GM12801 (cell line): ENCODE measurements around the gene SSR2.

ENCODE experiments used
- CTCF ChIP-seq: IDR thresholded peaks from one replicate; pipeline ENCODE4 v1.5.1; 2011; ENCODE audit warnings: control low read depth; ENCODE audit not compliant: insufficient read length; ENCODE audit errors: extremely low read depth

Gene SSR2

DNA sequence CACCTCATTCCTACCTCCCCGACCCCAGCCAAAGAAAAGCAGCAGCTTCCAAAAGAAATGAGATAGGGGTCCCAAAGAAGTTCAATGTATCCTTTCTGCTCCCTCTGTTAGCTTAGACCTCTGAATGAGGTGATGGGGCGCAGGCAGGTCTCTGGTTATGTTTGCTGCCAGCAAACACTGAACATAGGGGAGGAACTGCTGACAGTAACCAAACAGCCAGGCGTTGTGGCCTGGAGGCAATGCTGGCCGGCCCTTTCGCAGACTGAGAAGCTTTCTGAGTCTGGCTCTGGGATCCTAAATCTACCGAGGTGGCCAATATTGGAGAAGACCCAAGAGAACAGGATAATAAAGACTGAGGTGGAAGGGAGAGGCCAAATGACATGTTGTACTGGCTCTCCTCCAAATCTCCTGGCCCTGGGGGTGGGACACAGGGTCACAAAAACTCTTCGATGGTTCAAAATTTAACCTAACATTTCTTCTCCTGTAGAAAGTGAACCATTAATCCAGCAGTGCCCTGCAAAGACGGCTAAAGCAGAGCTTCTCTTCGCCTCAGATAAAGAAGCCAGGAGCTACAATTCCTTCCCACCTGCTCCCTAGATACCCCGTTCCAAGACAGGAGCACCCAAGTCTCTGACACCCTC lies 19.6 kb downstream of the SSR2 start:
- no peak for TF ChIP-seq CTCF

DNA sequence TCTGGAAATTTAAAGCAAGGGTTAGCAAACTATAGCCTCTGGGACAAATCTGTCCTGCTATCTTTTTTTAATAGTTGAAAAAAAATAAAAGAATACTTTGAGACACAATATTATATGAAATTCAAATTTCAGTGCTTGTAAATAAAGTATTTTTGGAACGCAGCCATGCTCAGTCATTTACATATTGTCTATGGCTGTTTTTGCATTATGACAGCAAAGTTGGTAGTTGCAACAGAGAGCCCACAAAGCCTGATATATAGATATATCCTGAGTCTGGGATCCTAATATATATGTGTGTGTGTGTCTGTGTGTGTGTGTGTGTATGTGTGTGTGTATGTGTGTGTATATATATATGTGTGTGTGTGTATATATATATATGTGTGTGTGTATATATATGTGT lies 20.8 kb downstream of the SSR2 start:
- no peak for TF ChIP-seq CTCF

DNA sequence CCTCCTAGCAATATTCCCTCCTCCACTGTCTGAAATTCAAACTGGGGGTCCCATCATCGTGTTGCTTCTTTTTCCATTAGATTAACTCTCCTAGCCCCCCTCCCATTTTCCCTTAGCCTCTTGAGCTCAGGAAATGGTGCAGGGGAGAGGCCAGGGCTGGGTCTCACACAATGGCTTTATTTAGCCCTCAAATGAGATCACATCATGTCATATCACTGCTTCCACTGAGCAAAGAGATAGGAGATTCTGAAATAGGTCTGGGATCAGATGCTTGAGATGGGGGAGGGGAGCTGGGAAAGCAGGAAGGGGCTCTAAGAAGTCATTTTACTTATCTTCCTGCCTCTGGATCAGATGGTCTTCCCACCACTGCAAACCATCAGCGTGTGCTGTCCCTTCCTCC lies 24.6 kb downstream of the SSR2 start:
- TF ChIP-seq CTCF: no peak

- no peak for TF ChIP-seq CTCF
Observed at GRCh38 chr1:155993595-155993994, 27.2 kb downstream of the SSR2 start.

DNA sequence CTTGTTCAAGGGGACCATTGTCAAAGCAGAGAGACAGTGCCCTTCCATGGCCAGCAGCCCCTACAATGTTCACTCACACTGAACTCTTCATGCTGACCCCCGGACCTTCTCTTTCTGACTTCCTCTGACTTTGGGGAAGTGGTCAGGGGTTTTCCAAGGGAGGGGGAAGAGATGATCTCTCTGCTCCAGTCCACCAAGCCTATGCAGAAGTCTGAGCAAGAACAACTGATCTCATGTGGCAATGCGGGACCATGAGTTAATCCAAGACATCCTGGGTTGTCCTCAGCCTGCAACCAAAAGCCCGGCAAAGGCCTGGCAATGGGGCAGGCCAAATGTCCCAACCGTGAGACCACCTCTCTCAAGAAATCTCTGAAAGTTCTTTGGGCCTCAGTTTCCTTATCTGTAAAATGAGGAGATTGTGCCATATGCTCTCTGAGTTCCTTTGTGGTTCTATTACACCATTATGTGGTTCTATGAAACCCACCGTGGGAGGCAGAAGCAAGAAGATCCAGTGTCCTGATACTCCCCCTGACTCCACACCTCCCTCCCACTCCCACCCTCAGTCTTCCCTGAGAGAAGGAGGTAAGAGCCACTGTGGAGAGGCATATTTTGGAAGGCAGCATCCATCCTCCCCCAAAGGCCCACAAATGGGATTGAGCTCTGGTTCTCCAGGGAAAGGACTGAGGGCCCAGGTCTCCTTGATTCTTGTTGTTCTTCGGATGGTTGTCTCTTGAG lies 30.6 kb downstream of the SSR2 start:
- no peak for TF ChIP-seq CTCF

GRCh38 chr1:155989242-155990004 lies 31.3 kb downstream of the SSR2 start:
- TF ChIP-seq CTCF: peak; percentile 96

DNA sequence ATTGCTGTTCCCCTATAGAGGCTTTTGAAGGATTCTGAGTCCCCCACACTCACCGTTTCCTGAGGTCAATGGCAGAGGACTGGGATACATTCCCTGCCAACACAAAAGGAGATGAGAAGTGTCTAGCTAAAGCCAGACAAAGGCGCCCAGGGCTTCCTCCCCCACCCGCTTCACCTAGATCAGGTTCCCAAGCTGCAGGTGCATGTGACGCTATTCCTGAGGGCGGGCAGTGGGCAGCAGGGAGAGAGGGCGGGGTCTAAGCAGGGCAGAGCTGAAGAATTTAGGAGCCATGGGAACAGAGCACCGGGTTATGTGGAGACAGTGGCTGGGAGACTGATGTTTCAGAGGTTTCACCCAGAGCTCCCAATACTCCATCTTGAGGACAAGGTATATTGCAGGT lies 36.4 kb downstream of the SSR2 start:
- TF ChIP-seq CTCF: no peak
